HepG2 (cell line): ENCODE measurements around the gene MRPL43. TPM values are rescaled to one million over a fixed set of nuclear protein-coding genes. Genes with fewer than 3 reads are reported as not detected.

ENCODE experiments used
- FOXO1 ChIP-seq: sonication (generic); formaldehyde crosslinking; IDR thresholded peaks from 2 replicates; pipeline ENCODE4 v1.4.0; 2020; ENCODE audit warnings: missing genetic modification reagents
- GZF1 ChIP-seq: sonication (generic); formaldehyde crosslinking; IDR thresholded peaks from 2 replicates; pipeline ENCODE4 v1.5.1; 2020; ENCODE audit warnings: mild to moderate bottlenecking, missing genetic modification reagents
- JUND ChIP-seq: sonication (generic); formaldehyde crosslinking; IDR thresholded peaks from 2 replicates; pipeline ENCODE4 v1.8.0; 2022; ENCODE audit warnings: mild to moderate bottlenecking, missing genetic modification reagents
- KLF15 ChIP-seq: sonication (generic); formaldehyde crosslinking; IDR thresholded peaks from 2 replicates; pipeline ENCODE4 v1.8.1; 2023; ENCODE audit warnings: borderline replicate concordance, mild to moderate bottlenecking, inconsistent platforms, missing genetic modification reagents, mixed read lengths
- MBD4 ChIP-seq: IDR thresholded peaks from 2 replicates; pipeline ENCODE4 v1.6.1; 2012; ENCODE audit warnings: low read length, inconsistent platforms, borderline replicate concordance
- SOX13 ChIP-seq, 3 experiments: fragments of 450-650 bp in 1 of 3; sonication (generic) in 1 of 3; formaldehyde crosslinking in 1 of 3; IDR thresholded peaks in 2 of 3; conservative IDR thresholded peaks in 1 of 3; 2 replicates each; pipeline versions ENCODE4 v1.5.0 to v1.6.1; 2016 to 2020; ENCODE audit warnings: antibody characterized with exemption in 1 of 3, mild to moderate bottlenecking in 1 of 3, missing compliant biosample characterization in 1 of 3, missing genetic modification reagents in 1 of 3, moderate library complexity in 1 of 3
- SP2 ChIP-seq: sonication (generic); formaldehyde crosslinking; IDR thresholded peaks from 2 replicates; pipeline ENCODE4 v1.5.1; 2020; ENCODE audit warnings: mild to moderate bottlenecking, missing genetic modification reagents
- SRF ChIP-seq: IDR thresholded peaks from 2 replicates; pipeline ENCODE4 v1.6.1; 2011; ENCODE audit warnings: mild to moderate bottlenecking, low read depth, low read length, moderate library complexity
- ZBTB7B ChIP-seq: sonication (generic); formaldehyde crosslinking; IDR thresholded peaks from 2 replicates; pipeline ENCODE4 v1.4.0; 2020; ENCODE audit warnings: missing genetic modification reagents
- ZFP82 ChIP-seq: sonication (generic); formaldehyde crosslinking; IDR thresholded peaks from 2 replicates; pipeline ENCODE4 v1.5.1; 2020; ENCODE audit warnings: mild to moderate bottlenecking, missing genetic modification reagents, borderline replicate concordance
- ZMYM4 ChIP-seq: sonication (generic); formaldehyde crosslinking; IDR thresholded peaks from 2 replicates; pipeline ENCODE4 v1.8.1; 2023; ENCODE audit warnings: mild to moderate bottlenecking, missing genetic modification reagents
- ZNF331 ChIP-seq: sonication (generic); formaldehyde crosslinking; IDR thresholded peaks from 2 replicates; pipeline ENCODE4 v1.4.0; 2020; ENCODE audit warnings: missing genetic modification reagents
- ZNF382 ChIP-seq: sonication (generic); formaldehyde crosslinking; IDR thresholded peaks from 2 replicates; pipeline ENCODE4 v1.5.0; 2020; ENCODE audit warnings: missing genetic modification reagents, mild to moderate bottlenecking, borderline replicate concordance
- ZNF777 ChIP-seq: sonication (generic); formaldehyde crosslinking; IDR thresholded peaks from 2 replicates; pipeline ENCODE4 v1.4.0; 2020; ENCODE audit warnings: missing genetic modification reagents
- ZZZ3 ChIP-seq: sonication (generic); formaldehyde crosslinking; IDR thresholded peaks from 2 replicates; pipeline ENCODE4 v1.4.0; 2020; ENCODE audit warnings: missing genetic modification reagents, mild to moderate bottlenecking, borderline replicate concordance
- polyA plus RNA-seq, 8 experiments: library from polyadenylated mRNA; depleted of rRNA in 3 of 8; stranded (reverse) in 7 of 8; unstranded in 1 of 8; fragments of >200 nt; fragmentation: Illumina TruSeq in 4 of 8; extraction: Trizol in 4 of 8; gene quantifications; 2 replicates each; pipeline versions ENCODE4 v1.2.1 to v1.2.3, GENCODE V29; 2011 to 2016; ENCODE audit warnings: low read depth in 4 of 8, missing spikeins in 1 of 8, mixed read lengths in 1 of 8; ENCODE audit not compliant: insufficient read depth in 1 of 8
- total RNA-seq, 5 experiments: library from RNA; depleted of rRNA; stranded (reverse); fragments of >200 nt; fragmentation: Illumina TruSeq; extraction: Trizol; gene quantifications; 2 replicates each; pipeline ENCODE4 v1.2.3, GENCODE V29; 2016; ENCODE audit warnings: low read depth in 1 of 5
- TF ChIP-seq, protein P1 (sequence below): sonication (generic); formaldehyde crosslinking; IDR thresholded peaks from 2 replicates; pipeline ENCODE4 v1.4.0; 2020; ENCODE audit warnings: missing genetic modification reagents, borderline replicate concordance
- TF ChIP-seq, protein P2 (sequence below): IDR thresholded peaks from 2 replicates; pipeline ENCODE4 v1.6.1; 2012; ENCODE audit warnings: inconsistent platforms
- TF ChIP-seq, protein P3 (sequence below): sonication (generic); formaldehyde crosslinking; IDR thresholded peaks from 2 replicates; pipeline ENCODE4 v1.9.0; 2022; ENCODE audit warnings: missing genetic modification reagents, mild to moderate bottlenecking, borderline replicate concordance
- TF ChIP-seq, protein P4 (sequence below): sonication (generic); formaldehyde crosslinking; IDR thresholded peaks from 2 replicates; pipeline ENCODE4 v1.4.0; 2020; ENCODE audit warnings: missing genetic modification reagents, borderline replicate concordance

MRPL43 gene
- total and polyA plus RNA-seq, 2 of the 13 experiments (the other 11 are each of a cell fraction or from before 2014, with no cell fraction given), result 71.0 to 73.7 TPM

DNA sequence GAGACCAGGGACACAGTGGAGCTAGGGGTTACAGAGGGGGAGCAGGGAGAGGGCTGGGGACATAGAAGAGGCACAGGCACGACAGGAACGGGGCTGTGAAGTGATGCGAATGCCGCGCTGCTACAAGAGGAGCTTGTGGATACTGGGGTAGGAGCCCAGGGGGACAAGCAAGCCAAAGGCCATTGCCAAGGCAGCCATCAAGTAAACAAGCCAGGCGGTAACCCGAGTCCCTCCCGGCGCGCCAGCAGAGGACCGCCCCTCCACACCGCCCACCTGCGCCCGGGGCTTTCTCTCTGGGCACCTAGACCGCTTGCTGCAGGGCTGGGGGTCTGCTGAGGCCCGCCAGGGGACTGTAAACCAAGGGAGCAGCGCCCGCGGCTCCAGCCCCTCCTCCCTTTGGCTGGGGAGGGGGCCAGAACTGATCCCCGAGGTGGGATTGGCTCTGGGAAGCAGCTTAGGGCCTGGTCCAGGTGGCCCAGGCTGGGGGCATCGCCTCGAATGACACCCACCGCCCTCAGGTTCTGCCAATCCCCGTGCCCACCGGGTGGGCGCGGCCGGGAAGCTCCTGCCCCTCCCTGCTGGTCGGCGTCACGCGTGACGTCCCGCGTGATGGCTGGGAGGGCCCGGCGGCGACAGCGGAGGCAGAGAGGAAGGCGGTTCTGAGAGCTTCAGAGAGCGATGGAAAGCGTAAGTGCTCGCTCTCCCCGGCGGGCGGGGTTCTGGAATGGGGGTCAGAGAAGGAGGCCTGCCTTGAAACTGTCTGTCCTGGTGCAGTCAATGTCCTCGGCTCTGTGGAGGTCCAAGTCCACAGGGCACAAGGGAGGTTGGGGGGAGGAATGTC lies 44.7 kb upstream of the MRPL43 start (continued):
- TF ChIP-seq, protein P1, sequence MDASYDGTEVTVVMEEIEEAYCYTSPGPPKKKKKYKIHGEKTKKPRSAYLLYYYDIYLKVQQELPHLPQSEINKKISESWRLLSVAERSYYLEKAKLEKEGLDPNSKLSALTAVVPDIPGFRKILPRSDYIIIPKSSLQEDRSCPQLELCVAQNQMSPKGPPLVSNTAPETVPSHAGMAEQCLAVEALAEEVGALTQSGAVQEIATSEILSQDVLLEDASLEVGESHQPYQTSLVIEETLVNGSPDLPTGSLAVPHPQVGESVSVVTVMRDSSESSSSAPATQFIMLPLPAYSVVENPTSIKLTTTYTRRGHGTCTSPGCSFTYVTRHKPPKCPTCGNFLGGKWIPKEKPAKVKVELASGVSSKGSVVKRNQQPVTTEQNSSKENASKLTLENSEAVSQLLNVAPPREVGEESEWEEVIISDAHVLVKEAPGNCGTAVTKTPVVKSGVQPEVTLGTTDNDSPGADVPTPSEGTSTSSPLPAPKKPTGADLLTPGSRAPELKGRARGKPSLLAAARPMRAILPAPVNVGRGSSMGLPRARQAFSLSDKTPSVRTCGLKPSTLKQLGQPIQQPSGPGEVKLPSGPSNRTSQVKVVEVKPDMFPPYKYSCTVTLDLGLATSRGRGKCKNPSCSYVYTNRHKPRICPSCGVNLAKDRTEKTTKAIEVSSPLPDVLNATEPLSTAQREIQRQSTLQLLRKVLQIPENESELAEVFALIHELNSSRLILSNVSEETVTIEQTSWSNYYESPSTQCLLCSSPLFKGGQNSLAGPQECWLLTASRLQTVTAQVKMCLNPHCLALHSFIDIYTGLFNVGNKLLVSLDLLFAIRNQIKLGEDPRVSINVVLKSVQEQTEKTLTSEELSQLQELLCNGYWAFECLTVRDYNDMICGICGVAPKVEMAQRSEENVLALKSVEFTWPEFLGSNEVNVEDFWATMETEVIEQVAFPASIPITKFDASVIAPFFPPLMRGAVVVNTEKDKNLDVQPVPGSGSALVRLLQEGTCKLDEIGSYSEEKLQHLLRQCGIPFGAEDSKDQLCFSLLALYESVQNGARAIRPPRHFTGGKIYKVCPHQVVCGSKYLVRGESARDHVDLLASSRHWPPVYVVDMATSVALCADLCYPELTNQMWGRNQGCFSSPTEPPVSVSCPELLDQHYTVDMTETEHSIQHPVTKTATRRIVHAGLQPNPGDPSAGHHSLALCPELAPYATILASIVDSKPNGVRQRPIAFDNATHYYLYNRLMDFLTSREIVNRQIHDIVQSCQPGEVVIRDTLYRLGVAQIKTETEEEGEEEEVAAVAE (CRISPR knock-in tag), result no peak
- TF ChIP-seq SOX13 (IDR thresholded peaks at IDR 0.05), result no peak
- TF ChIP-seq SOX13 (CRISPR knock-in tag; conservative IDR thresholded peaks at IDR 0.05 in 1 of 2, IDR thresholded peaks at IDR 0.05 in 1 of 2), result no peak
- TF ChIP-seq KLF15 (CRISPR knock-in tag), result no peak
- TF ChIP-seq, protein P2, sequence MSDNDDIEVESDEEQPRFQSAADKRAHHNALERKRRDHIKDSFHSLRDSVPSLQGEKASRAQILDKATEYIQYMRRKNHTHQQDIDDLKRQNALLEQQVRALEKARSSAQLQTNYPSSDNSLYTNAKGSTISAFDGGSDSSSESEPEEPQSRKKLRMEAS, result peak; percentile 22; the same call in 1 of the 2 replicates
- TF ChIP-seq, protein P3, sequence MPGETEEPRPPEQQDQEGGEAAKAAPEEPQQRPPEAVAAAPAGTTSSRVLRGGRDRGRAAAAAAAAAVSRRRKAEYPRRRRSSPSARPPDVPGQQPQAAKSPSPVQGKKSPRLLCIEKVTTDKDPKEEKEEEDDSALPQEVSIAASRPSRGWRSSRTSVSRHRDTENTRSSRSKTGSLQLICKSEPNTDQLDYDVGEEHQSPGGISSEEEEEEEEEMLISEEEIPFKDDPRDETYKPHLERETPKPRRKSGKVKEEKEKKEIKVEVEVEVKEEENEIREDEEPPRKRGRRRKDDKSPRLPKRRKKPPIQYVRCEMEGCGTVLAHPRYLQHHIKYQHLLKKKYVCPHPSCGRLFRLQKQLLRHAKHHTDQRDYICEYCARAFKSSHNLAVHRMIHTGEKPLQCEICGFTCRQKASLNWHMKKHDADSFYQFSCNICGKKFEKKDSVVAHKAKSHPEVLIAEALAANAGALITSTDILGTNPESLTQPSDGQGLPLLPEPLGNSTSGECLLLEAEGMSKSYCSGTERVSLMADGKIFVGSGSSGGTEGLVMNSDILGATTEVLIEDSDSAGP (CRISPR knock-in tag), result peak; percentile 45; the same call in 1 of the 2 replicates
- TF ChIP-seq, protein P4, sequence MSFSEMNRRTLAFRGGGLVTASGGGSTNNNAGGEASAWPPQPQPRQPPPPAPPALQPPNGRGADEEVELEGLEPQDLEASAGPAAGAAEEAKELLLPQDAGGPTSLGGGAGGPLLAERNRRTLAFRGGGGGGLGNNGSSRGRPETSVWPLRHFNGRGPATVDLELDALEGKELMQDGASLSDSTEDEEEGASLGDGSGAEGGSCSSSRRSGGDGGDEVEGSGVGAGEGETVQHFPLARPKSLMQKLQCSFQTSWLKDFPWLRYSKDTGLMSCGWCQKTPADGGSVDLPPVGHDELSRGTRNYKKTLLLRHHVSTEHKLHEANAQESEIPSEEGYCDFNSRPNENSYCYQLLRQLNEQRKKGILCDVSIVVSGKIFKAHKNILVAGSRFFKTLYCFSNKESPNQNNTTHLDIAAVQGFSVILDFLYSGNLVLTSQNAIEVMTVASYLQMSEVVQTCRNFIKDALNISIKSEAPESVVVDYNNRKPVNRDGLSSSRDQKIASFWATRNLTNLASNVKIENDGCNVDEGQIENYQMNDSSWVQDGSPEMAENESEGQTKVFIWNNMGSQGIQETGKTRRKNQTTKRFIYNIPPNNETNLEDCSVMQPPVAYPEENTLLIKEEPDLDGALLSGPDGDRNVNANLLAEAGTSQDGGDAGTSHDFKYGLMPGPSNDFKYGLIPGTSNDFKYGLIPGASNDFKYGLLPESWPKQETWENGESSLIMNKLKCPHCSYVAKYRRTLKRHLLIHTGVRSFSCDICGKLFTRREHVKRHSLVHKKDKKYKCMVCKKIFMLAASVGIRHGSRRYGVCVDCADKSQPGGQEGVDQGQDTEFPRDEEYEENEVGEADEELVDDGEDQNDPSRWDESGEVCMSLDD (CRISPR knock-in tag), result no peak
- TF ChIP-seq SP2, result peak; percentile 39; the same call in 1 of the 2 replicates
- TF ChIP-seq ZBTB7B (CRISPR knock-in tag), result peak; percentile 57; the same call in 1 of the 2 replicates
- TF ChIP-seq ZNF777 (CRISPR knock-in tag), result peak; percentile 21; the same call in 1 of the 2 replicates
- no peak; the same call in 1 of the 2 replicates for TF ChIP-seq ZNF331 (CRISPR knock-in tag)
- no peak for TF ChIP-seq ZNF382 (CRISPR knock-in tag)
- TF ChIP-seq ZZZ3 (CRISPR knock-in tag), result no peak
- TF ChIP-seq FOXO1 (CRISPR knock-in tag), result peak; percentile 44; the same call in 1 of the 2 replicates
- TF ChIP-seq MBD4, result no peak
- 0 out of 2 replicates have a peak, but pooled peaks have one; percentile 54 for TF ChIP-seq GZF1 (CRISPR knock-in tag)
- peak; percentile 51; the same call in 1 of the 2 replicates for TF ChIP-seq JUND (CRISPR knock-in tag)
- TF ChIP-seq ZFP82 (CRISPR knock-in tag), result no peak
- TF ChIP-seq ZMYM4 (CRISPR knock-in tag), result 0 out of 2 replicates have a peak, but pooled peaks have one; percentile 19
- TF ChIP-seq SRF, result no peak
